ENCODE results near the gene SETBP1.

Gene SETBP1

DNA sequence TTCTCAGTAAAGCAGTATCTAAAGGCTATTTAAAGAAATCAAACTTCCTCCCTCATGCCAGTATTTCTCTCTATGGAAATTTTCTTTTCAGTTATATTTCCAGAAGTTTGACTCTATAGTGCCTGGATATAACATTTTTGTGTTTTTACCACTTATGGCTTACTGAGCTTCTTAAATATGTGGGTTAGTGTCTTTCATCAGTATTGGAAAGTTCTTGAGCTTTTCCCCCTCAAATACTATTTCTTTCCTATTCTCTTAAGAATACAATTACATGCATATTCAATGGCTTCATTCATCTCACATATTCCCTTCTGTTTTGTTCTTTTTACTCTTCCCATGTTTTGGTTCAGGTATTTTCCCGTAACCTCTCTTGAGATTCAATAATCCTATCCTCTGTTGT is 432.0 kb downstream of the SETBP1 start:
- in situ Hi-C loops (cut with MboI; ENCODE audit: low sequenced_read_pairs, unreplicated experiment): no loop called here
- DNase-seq (ENCODE audit: low spot score): no peak
- no peak for TF ChIP-seq CTCF (IDR thresholded peaks at IDR 0.05; ENCODE audit: borderline replicate concordance, control extremely low read depth, extremely low read depth, insufficient read depth, missing control alignments)

DNA sequence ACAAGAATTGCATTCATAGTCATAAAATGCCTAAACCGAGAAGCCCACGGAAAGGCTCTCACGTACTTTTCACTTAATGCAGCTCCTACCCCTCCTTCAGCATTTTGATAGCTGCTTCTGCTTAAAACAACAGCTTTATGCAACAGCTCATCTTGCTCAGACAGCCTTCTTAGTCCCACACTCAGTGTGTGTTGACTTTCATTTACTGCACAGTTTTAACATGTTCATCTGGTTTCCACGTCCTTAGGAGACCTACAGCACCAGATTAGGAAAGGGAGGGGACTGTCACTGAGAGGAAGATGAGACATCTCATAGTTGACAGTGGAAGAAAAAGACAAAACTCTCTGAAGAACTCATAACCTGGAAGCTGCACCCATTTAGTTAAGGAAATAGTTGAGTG is 435.4 kb downstream of the SETBP1 start:
- no peak for TF ChIP-seq CTCF (IDR thresholded peaks at IDR 0.05; ENCODE audit: borderline replicate concordance, control extremely low read depth, extremely low read depth, insufficient read depth, missing control alignments)

More for the DNA sequence above, 435.4 kb downstream of the SETBP1 start:
- DNase-seq (ENCODE audit: low spot score): no peak
- in situ Hi-C loops (cut with MboI; ENCODE audit: low sequenced_read_pairs, unreplicated experiment): no loop called here

Measured in GM13976 (cell line).